Bone marrow (tissue), 2 donors: ENCODE measurements around the gene SEPHS2.
"Not testable (repeated sequence)": the region's sequence is repeated elsewhere in the genome, so short reads cannot be mapped to it uniquely, and the experiment has no call there.

Source experiments
- DNase-seq, 2 donors: peaks; one replicate each; lab custom pipeline; 2025; lab: John Stamatoyannopoulos, UW

The SEPHS2 gene

DNA sequence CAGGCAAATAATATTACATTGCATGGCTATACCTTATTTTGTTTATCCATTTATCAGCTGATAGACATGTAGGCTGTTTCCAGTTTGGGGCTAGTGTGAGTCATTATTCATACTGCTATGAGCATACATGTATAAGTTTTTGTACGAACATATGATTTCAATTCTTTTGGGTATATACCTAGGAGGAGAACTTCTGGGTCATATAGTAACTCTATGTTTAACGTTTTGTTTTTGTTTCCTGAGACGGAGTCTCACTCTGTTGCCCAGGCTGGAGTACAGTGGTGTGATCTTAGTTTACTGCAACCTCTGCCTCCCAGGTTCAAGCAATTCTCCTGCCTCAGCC is 24.5 kb upstream of the SEPHS2 start:
- DNase-seq: peak in 1 of 2 donors; percentile 20

GRCh38 chr16:30464078-30464477 is 18.4 kb upstream of the SEPHS2 start:
- DNase-seq: no peak

GRCh38 chr16:30461426-30461825 is 15.8 kb upstream of the SEPHS2 start:
- peak in 1 of 2 donors; percentile 40 for DNase-seq

- DNase-seq: no peak
Measured at GRCh38 chr16:30459456-30459855, 13.8 kb upstream of the SEPHS2 start.

GRCh38 chr16:30458561-30459394 is 13.1 kb upstream of the SEPHS2 start:
- peak; percentile 56 to 93 for DNase-seq

DNA sequence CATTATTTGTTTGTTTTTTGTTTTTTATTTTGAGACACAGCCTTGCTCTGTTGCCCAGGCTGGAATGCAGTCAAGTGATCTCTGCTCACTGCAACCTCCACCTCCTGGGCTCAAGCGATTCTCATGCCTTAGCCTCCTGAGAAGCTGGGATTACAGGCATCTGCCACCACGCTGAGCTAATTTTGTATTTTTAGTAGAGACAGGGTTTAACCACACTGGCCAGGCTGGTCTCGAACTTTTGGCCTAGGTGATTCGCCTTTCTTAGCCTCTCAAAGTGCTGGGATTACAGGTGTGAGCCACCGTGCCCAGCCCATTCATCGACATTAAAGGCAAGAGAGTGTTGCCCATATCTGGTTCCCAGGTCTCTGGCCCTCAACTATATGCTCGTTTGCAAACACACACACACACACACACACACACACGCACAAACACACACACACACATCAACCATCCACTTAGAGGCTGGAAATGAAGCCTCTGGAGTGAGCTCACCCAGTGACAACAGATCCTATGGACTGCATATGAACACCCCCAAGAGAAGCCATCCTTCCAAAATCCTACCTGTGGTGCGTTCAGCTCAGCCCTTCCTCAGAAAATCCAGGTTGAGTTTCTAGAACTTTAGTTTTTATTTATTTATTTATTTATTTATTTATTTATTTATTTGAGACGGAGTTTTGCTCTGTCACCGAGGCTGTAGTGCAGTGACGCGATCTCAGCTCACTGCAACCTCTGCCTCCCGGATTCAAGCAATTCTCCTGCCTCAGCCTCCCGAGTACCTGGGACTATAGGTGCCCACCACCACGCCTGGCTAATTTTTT is 12.3 kb upstream of the SEPHS2 start:
- DNase-seq: no peak

GRCh38 chr16:30457256-30457655 is 11.6 kb upstream of the SEPHS2 start:
- no peak for DNase-seq

- no peak for DNase-seq
Measured at GRCh38 chr16:30456302-30456701, 10.6 kb upstream of the SEPHS2 start.

- DNase-seq: not testable (repeated sequence)
Measured at GRCh38 chr16:30452709-30453580, 7.3 kb upstream of the SEPHS2 start.

DNA sequence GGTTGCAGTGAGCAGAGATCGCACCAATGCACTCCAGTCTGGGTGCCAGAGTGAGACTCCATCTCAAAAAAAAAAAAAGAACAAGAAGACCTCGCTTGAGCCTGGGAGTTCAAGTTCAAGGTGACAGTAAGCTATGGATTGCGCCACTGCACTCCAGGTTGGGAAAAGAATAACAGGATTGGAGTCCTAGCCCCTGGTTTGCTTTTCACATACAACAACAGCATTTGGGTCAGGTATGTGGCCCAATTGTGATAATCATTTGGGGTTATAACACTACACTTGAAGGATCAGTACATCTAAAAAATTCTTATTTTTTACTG is 3.4 kb upstream of the SEPHS2 start:
- DNase-seq: no peak

- DNase-seq: no peak
Measured at GRCh38 chr16:30447512-30448226, 2.0 kb upstream of the SEPHS2 start.

DNA sequence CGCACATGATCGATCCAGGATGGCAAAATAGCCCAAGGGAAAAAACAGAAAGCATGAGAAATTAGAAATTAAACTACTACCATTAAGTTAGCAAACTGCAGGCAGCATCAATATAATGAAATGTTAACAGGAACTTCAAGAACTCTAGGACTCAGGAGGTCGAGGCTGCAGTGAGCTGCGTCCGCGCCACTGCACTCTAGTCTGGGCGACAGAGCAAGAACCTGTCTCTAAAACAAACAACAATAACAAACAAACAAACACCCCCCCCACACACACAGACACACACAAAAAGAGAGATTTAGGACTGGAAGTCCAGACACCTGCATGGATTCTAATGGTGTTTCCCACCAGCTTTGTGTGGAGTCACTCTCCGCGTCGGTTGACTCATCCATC is 525 bp upstream of the SEPHS2 start:
- no peak for DNase-seq

DNA sequence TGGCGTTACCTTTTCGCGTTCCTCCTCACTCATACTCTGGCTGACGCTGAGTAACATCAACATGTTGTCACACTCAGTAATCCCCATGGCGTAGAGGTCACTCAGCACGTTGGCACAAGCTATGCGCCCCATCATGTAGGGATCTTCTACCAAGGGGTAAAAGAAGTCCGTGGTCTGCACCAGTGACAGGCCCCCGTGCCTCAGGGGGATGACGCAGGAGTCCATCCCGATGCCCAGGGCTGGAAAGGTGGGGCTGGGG is 596 bp downstream of the SEPHS2 start:
- DNase-seq: no peak

GRCh38 chr16:30444231-30445148 is 1.2 kb downstream of the SEPHS2 start:
- DNase-seq: no peak

- DNase-seq: no peak
Measured at GRCh38 chr16:30443631-30444030, 2.0 kb downstream of the SEPHS2 start.

- peak in 1 of 2 donors; percentile 22 for DNase-seq
Measured at GRCh38 chr16:30439720-30440348, 5.8 kb downstream of the SEPHS2 start.

DNA sequence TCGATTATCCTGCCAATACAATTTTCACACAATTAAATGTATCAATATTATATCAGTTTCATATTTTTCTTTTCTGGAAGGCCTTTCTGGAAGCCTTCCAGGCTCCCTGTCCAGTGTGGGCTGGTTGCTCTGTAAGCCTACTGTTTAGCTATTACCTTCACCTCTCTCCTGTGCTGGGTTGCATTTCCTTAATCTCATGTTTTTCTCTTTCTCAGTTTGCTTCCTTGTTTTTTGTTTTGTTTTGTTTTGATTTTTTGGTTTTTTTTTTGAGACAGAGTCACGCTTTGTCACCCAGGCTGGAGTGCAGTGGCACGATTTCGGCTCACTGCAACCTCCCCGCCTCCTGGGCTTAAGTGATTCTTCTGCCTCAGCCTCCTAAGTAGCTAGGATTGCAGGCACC is 6.8 kb downstream of the SEPHS2 start:
- DNase-seq: no peak

DNA sequence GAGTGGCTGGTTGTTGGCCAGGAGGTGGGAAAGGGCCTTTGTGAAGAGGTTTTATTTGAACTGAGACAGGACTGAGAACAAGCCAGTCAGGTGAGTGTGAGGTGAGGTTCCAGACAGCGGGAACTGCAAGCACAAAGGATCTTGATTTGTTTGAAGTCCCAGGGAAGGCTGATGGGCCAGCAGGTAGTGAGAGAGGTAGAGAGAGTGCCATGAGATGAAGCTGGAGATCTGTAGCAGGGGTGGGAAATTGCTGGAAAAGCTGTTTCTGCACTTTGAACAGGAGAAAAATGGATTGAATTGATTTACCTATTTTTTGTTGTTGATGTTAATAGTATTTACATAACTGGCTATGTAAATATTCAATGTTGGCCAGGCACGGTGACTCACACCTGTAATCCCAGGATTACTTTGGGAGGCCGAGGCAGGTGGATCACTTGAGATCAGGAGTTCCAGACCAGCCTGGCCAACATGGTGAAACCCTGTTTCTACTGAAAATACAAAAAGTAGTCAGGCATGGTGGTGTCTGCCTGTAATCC is 8.1 kb downstream of the SEPHS2 start:
- DNase-seq: no peak

DNA sequence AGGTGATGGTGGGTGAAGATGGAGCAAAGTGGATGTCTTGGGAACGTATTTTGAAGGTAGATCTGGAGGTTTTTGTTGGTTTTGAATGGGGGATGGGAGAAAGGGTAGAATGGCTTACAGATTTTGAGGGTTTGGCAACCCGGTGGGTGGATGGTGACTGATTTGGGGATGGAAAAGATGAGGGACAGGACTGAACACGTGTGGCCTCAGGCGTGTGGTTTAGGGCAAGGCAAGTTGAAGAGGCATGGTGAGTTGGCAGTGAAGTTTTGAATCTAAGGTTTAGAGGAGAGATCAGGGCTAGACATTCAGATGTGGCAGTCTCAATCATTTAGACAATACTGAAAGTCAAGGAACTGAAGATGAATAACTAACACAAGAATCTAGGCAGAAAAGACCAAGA is 10.8 kb downstream of the SEPHS2 start:
- no peak for DNase-seq

DNA sequence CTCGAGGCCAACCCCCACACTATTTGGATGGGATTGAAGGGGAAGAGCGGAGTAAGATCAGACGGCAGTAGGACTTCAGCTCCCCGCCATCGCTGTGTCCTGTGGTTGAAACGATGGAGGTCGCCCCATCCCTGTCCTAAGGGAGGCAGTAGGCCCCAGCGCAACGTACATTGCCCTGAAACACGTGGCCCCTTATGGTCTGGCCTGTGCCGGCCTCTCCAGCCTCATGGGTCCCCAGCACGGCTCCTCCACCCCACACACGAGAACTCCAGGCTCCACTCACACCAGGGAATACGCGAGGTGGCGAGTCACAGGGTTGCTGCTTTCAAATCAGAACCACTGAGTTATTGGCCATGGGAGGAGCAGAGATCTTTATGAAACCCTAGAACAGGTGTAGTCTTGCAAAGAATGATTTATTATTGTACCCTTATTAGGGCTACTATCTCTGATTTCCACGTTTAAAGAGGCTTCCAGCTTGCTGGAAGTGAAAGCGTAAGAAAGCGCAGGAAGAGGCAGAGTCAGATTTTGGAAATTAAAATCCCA is 15.2 kb downstream of the SEPHS2 start:
- DNase-seq: no peak
